H1 (cell line): ENCODE measurements around the gene MGAT5B. TPM values are rescaled to one million over a fixed set of nuclear protein-coding genes. Genes with fewer than 3 reads are reported as not detected.

ENCODE experiments used
- CTCF ChIA-PET: fragments of 300-600 bp; sonication (Branson Sonifier 250); formaldehyde crosslinking; loops from one replicate; lab custom pipeline; 2021; ENCODE audit not compliant: partially characterized antibody; lab: Charles Lee
- POLR2A ChIA-PET: fragments of 300-600 bp; sonication (Branson Sonifier 250); formaldehyde crosslinking; loops from one replicate; lab custom pipeline; 2021; ENCODE audit warnings: inconsistent platforms; ENCODE audit not compliant: partially characterized antibody; lab: Charles Lee
- DNase-seq, 2 experiments: peaks; one replicate each; pipeline versions ENCODE4 v3.0.0 to v3.0.0-alpha.2; 2010 to 2022; ENCODE audit warnings: low spot score in 2 of 2, low read depth in 1 of 2, mixed read lengths in 1 of 2
- FAIRE-seq: peaks from 2 replicates; lab custom pipeline; 2011; peaks lifted over from hg19 to GRCh38; lab: Jason Lieb, UNC
- H2AFZ ChIP-seq: 2 replicates; pipeline ENCODE4 v1.8.1; 2012; ENCODE audit warnings: low read length, inconsistent platforms
- H2AK5ac ChIP-seq: 2 replicates; pipeline ENCODE4 v1.6.1; 2013; ENCODE audit warnings: low read depth, low read length
- H2BK120ac ChIP-seq: replicated peaks from 2 replicates; pipeline ENCODE3; 2013; ENCODE audit warnings: low read depth, low read length, inconsistent platforms
- H2BK12ac ChIP-seq: 2 replicates; pipeline ENCODE4 v1.6.1; 2013; ENCODE audit warnings: low read depth, low read length
- H2BK15ac ChIP-seq: 2 replicates; pipeline ENCODE4 v1.6.1; 2013; ENCODE audit warnings: low read length
- H2BK20ac ChIP-seq: 2 replicates; pipeline ENCODE4 v1.6.1; 2013; ENCODE audit warnings: low read length
- H2BK5ac ChIP-seq: 2 replicates; pipeline ENCODE4 v1.6.1; 2013; ENCODE audit warnings: low read depth, low read length
- H3K14ac ChIP-seq: 2 replicates; pipeline ENCODE4 v1.6.1; 2013; ENCODE audit warnings: inconsistent platforms; ENCODE audit not compliant: insufficient read length
- H3K18ac ChIP-seq: 2 replicates; pipeline ENCODE4 v1.6.1; 2013; ENCODE audit warnings: low read length; ENCODE audit errors: extremely low read depth
- H3K23ac ChIP-seq: 2 replicates; pipeline ENCODE4 v1.6.1; 2013; ENCODE audit warnings: inconsistent platforms; ENCODE audit not compliant: insufficient read length
- H3K23me2 ChIP-seq: 2 replicates; pipeline ENCODE4 v1.6.1; 2013; ENCODE audit warnings: low read depth, low read length
- H3K27ac ChIP-seq: 2 replicates; pipeline ENCODE4 v1.6.1; 2011; ENCODE audit warnings: low read depth, low read length, inconsistent platforms
- H3K27me3 ChIP-seq, 4 experiments: replicated peaks in 1 of 4; 1 replicate in 1 of 4; 2 replicates in 3 of 4; pipeline versions ENCODE4 v1.6.1 to v1.8.1; 2011 to 2013; ENCODE audit warnings: low read length in 3 of 4, mild to moderate bottlenecking in 3 of 4, inconsistent platforms in 2 of 4, mixed read lengths in 2 of 4, moderate library complexity in 1 of 4; ENCODE audit not compliant: control insufficient read depth in 3 of 4, insufficient read depth in 3 of 4; ENCODE audit errors: extremely low read depth in 1 of 4
- H3K36me3 ChIP-seq, 4 experiments: 2 replicates each; pipeline versions ENCODE4 v1.6.1 to v1.8.1; 2011 to 2013; ENCODE audit warnings: mild to moderate bottlenecking in 4 of 4, low read length in 3 of 4, moderate library complexity in 2 of 4, control low read depth in 1 of 4, inconsistent platforms in 1 of 4; ENCODE audit not compliant: insufficient read depth in 4 of 4, control insufficient read depth in 2 of 4
- H3K4ac ChIP-seq: replicated peaks from 2 replicates; pipeline ENCODE3; 2013; ENCODE audit warnings: low read length, low read depth, mixed read lengths, inconsistent platforms; ENCODE audit not compliant: insufficient read length
- H3K4me1 ChIP-seq, 4 experiments: replicated peaks in 1 of 4; 1 replicate in 1 of 4; 2 replicates in 3 of 4; pipeline versions ENCODE4 v1.6.1 to v1.8.1; 2011 to 2013; ENCODE audit warnings: low read length in 3 of 4, inconsistent platforms in 2 of 4, mixed read lengths in 1 of 4; ENCODE audit not compliant: insufficient read depth in 4 of 4, control insufficient read depth in 3 of 4
- H3K4me2 ChIP-seq, 2 experiments: 2 replicates each; pipeline versions ENCODE4 v1.6.1 to v1.8.1; 2011 to 2013; ENCODE audit warnings: low read depth in 2 of 2, low read length in 2 of 2, control low read depth in 1 of 2, inconsistent platforms in 1 of 2, mild to moderate bottlenecking in 1 of 2; ENCODE audit not compliant: insufficient read depth in 1 of 2
- H3K4me3 ChIP-seq, 4 experiments: fragments of 200-600, 300-600 bp in 1 of 4; sonication (generic), shearing (Covaris generic), sonication (Bioruptor Twin) in 1 of 4; 2 replicates each; pipeline versions ENCODE4 v1.5.1 to v1.8.1; 2011 to 2016; ENCODE audit warnings: low read length in 4 of 4, low read depth in 3 of 4, control low read depth in 2 of 4, inconsistent platforms in 2 of 4, mild to moderate bottlenecking in 2 of 4, mixed read lengths in 1 of 4, moderate library complexity in 1 of 4; ENCODE audit not compliant: insufficient read depth in 2 of 4; ENCODE audit errors: extremely low read depth in 1 of 4
- H3K56ac ChIP-seq: replicated peaks from 2 replicates; pipeline ENCODE3; 2013; ENCODE audit warnings: low read depth, mild to moderate bottlenecking, mixed read lengths, low read length, inconsistent platforms; ENCODE audit not compliant: insufficient read length
- H3K79me1 ChIP-seq: 2 replicates; pipeline ENCODE4 v1.6.1; 2013; ENCODE audit warnings: low read depth, low read length, control low read depth
- H3K79me2 ChIP-seq, 2 experiments: 2 replicates each; pipeline versions ENCODE4 v1.6.1 to v1.8.1; 2012 to 2013; ENCODE audit warnings: low read length in 2 of 2, mild to moderate bottlenecking in 2 of 2, inconsistent platforms in 1 of 2; ENCODE audit not compliant: insufficient read depth in 2 of 2, control insufficient read depth in 1 of 2
- H3K9ac ChIP-seq, 4 experiments: replicated peaks in 1 of 4; 1 replicate in 1 of 4; 2 replicates in 3 of 4; pipeline versions ENCODE4 v1.6.1 to v1.8.1; 2011 to 2013; ENCODE audit warnings: low read depth in 3 of 4, low read length in 3 of 4, control low read depth in 2 of 4, mild to moderate bottlenecking in 2 of 4, moderate library complexity in 2 of 4, inconsistent platforms in 1 of 4; ENCODE audit errors: extremely low read depth in 1 of 4
- H3K9me3 ChIP-seq, 2 experiments: 2 replicates each; pipeline versions ENCODE4 v1.6.1 to v1.8.1; 2012 to 2013; ENCODE audit warnings: mild to moderate bottlenecking in 2 of 2, moderate library complexity in 2 of 2, control low read depth in 1 of 2, inconsistent platforms in 1 of 2, low read depth in 1 of 2, low read length in 1 of 2, mixed read lengths in 1 of 2; ENCODE audit not compliant: insufficient read depth in 2 of 2
- H4K20me1 ChIP-seq, 2 experiments: replicated peaks in 1 of 2; 2 replicates each; pipeline versions ENCODE3 to v1.8.1; 2011 to 2013; ENCODE audit warnings: inconsistent platforms in 2 of 2, low read length in 2 of 2, mild to moderate bottlenecking in 1 of 2; ENCODE audit not compliant: insufficient read depth in 2 of 2, control insufficient read depth in 1 of 2
- H4K5ac ChIP-seq: 2 replicates; pipeline ENCODE4 v1.6.1; 2013; ENCODE audit warnings: low read length, low read depth, mixed read lengths, inconsistent platforms; ENCODE audit not compliant: insufficient read length
- H4K8ac ChIP-seq: 2 replicates; pipeline ENCODE4 v1.8.0; 2013; ENCODE audit warnings: mild to moderate bottlenecking, moderate library complexity, low read length, inconsistent platforms; ENCODE audit not compliant: insufficient read depth; ENCODE audit errors: extremely low read depth
- H4K91ac ChIP-seq: replicated peaks from 2 replicates; pipeline ENCODE3; 2013; ENCODE audit warnings: low read length, mixed read lengths, inconsistent platforms; ENCODE audit not compliant: insufficient read length
- JUN ChIP-seq: IDR thresholded peaks from 2 replicates; pipeline ENCODE4 v1.6.1; 2011; ENCODE audit warnings: low read depth, mild to moderate bottlenecking, improper control_type of control experiment, low read length
- WGBS, 2 experiments: shearing (Covaris generic) in 1 of 2; methylation state at CpG; one replicate each; pipeline versions ENCODE4 v1.1.6 to v1.1.7; 2013 to 2015; ENCODE audit warnings: low lambda C conversion rate in 2 of 2, mixed read lengths in 2 of 2, inconsistent platforms in 1 of 2, low coverage in 1 of 2, missing lambda C conversion rate in 1 of 2; ENCODE audit not compliant: insufficient replicate concordance in 2 of 2, insufficient coverage in 1 of 2, insufficient read length in 1 of 2; ENCODE audit errors: extremely low coverage in 1 of 2, missing lambda C conversion rate in 1 of 2; 5-methylcytosine and 5-hydroxymethylcytosine counted together
- polyA plus RNA-seq, 7 experiments: library from polyadenylated mRNA; depleted of rRNA in 3 of 7; stranded (reverse) in 5 of 7; unstranded in 2 of 7; fragments of >200 nt in 5 of 7; fragments of 200-250 nt in 2 of 7; gene quantifications; 1 replicate in 5 of 7; 2 replicates in 1 of 7; 4 replicates in 1 of 7; pipeline versions ENCODE4 v1.2.1 to v1.2.3, GENCODE V29; 2011 to 2013; ENCODE audit warnings: missing spikeins in 2 of 7, mixed read lengths in 2 of 7
- total RNA-seq: library from RNA; stranded (reverse); fragmentation: NEBNext Ultra II Directional; extraction: Animal tissue kit (Norgen Biotek cat#: 25700); gene quantifications from 2 replicates; pipeline ENCODE4 v1.2.1, GENCODE V29; 2021

The MGAT5B gene
- total and polyA plus RNA-seq, 2 of the 8 experiments (the other 6 are each of a cell fraction or from before 2014, with no cell fraction given) = 7.9 to 8.2 TPM

DNA sequence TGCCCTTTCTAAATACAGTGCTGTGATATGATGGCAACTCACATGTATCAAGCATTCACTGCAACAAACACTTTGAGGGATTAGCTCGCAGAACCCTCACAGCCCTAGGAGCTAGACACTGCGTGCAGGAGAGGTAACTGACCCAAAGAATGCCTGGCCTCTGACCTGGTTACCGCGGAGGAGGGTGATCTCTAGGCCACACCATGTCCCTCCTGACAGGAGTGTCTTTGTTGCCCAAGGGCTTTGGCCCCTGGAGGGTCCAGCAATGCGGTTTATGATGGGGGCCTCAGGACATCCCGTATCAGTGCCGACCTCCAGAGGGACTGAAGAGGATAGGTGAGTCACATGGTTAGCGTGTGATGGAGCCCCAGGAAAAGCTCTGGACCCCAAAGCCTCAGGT, 130.6 kb downstream of the MGAT5B start:
- Histone ChIP-seq H3K23me2 (no peaks in the 10 kb centered on the region), H2BK12ac (peak overlapping the region; percentile 77; the same call in 1 of the 2 replicates), H3K9me3 (no peaks in the 10 kb centered on the region), H3K14ac (no peak overlapping the region), H2AK5ac (no peak overlapping the region), H3K56ac (no peak overlapping the region), H3K4me2 (no peak overlapping the region), H4K91ac (no peak overlapping the region), H2AFZ (no peak overlapping the region), H3K36me3 (no peaks in the 10 kb centered on the region), H3K23ac (no peak overlapping the region), H2BK5ac (no peak overlapping the region), H3K79me2 (no peaks in the 10 kb centered on the region), H4K20me1 (no peaks in the 10 kb centered on the region), H3K27me3 (0 out of 7 replicates have a peak, but pooled peaks cover 0 to 2% (median 0%) of the 10 kb centered on the region in 4 experiments), H3K79me1 (no peaks in the 10 kb centered on the region), H3K9ac (no peak overlapping the region), H2BK15ac (no peak overlapping the region), H3K18ac (0 out of 2 replicates have a peak overlapping the region, but pooled peaks have one; percentile 2), H3K4ac (no peak overlapping the region), H2BK120ac (no peak overlapping the region), H3K27ac (no peak overlapping the region), H4K5ac (no peak overlapping the region), H3K4me3 (no peak overlapping the region), H4K8ac (no peak overlapping the region), H2BK20ac (no peak overlapping the region), H3K4me1 (peaks cover 6 to 31% (median 17%) of the 10 kb centered on the region in 4 experiments)
- CTCF ChIA-PET = interaction anchor here (1.1 to 2.0 kb wide), 3 partner anchors 13 to 60 kb away, joined by 3 to 7 read pairs (median 6); no protein-coding TSS in a partner anchor
- DNase-seq (no peak), FAIRE-seq (no peak)
- WGBS, 2 experiments = 97% methylated on average over 8 of the region's 8 CpGs; no CpG with 5 or more reads in 1 of the 2 experiments
- POLR2A ChIA-PET = interaction anchor here (0.7 to 1.7 kb wide), 2 partner anchors 18 to 30 kb away, joined by 3 to 5 read pairs; no protein-coding TSS in a partner anchor
- no peak for TF ChIP-seq JUN

Other genes starting within 250 kb of the MGAT5B start
- not detected in 2 replicates for gene ST6GALNAC1, start 224.6 kb upstream of the MGAT5B start, total RNA-seq
- not detected in 2 replicates for gene ST6GALNAC1, start 224.6 kb upstream of the MGAT5B start, polyA plus RNA-seq (2011; rRNA removed)
- 21.3 and 26.6 TPM in 2 replicates for gene MXRA7, start 157.4 kb upstream of the MGAT5B start, total RNA-seq
- 12.8 and 17.8 TPM in 2 replicates for gene MXRA7, start 157.4 kb upstream of the MGAT5B start, polyA plus RNA-seq (2011; rRNA removed)
- gene JMJD6, start 141.8 kb upstream of the MGAT5B start, total RNA-seq = 18.6 and 22.2 TPM in 2 replicates
- gene JMJD6, start 141.8 kb upstream of the MGAT5B start, polyA plus RNA-seq (2011; rRNA removed) = 8.6 and 10.6 TPM in 2 replicates
- 36.1 and 36.2 TPM in 2 replicates for gene METTL23, start 141.6 kb upstream of the MGAT5B start, total RNA-seq
- 41.3 and 60.2 TPM in 2 replicates for gene METTL23, start 141.6 kb upstream of the MGAT5B start, polyA plus RNA-seq (2011; rRNA removed)
- gene SRSF2, start 131.1 kb upstream of the MGAT5B start, total RNA-seq = 397 and 413 TPM in 2 replicates
- gene SRSF2, start 131.1 kb upstream of the MGAT5B start, polyA plus RNA-seq (2011; rRNA removed) = 401 and 479 TPM in 2 replicates
- 18.9 and 19.8 TPM in 2 replicates for gene MFSD11, start 130.3 kb upstream of the MGAT5B start, total RNA-seq
- gene MFSD11, start 130.3 kb upstream of the MGAT5B start, polyA plus RNA-seq (2011; rRNA removed) = 15.1 and 17.7 TPM in 2 replicates